Fibroblast of skin of left biceps (primary cell): Measurements from ENCODE around the gene PLSCR1.
"Not testable (repeated sequence)": the region's sequence is repeated elsewhere in the genome, so short reads cannot be mapped to it uniquely, and the experiment has no call there.

Source experiments
- DNase-seq, 2 experiments: peaks; one replicate each; pipeline ENCODE4 v3.0.0-alpha.2; 2013; ENCODE audit warnings: low read depth in 2 of 2

The PLSCR1 gene

GRCh38 chr3:146513386-146514051 is 30.9 kb downstream of the PLSCR1 start:
- DNase-seq, result no peak

DNA sequence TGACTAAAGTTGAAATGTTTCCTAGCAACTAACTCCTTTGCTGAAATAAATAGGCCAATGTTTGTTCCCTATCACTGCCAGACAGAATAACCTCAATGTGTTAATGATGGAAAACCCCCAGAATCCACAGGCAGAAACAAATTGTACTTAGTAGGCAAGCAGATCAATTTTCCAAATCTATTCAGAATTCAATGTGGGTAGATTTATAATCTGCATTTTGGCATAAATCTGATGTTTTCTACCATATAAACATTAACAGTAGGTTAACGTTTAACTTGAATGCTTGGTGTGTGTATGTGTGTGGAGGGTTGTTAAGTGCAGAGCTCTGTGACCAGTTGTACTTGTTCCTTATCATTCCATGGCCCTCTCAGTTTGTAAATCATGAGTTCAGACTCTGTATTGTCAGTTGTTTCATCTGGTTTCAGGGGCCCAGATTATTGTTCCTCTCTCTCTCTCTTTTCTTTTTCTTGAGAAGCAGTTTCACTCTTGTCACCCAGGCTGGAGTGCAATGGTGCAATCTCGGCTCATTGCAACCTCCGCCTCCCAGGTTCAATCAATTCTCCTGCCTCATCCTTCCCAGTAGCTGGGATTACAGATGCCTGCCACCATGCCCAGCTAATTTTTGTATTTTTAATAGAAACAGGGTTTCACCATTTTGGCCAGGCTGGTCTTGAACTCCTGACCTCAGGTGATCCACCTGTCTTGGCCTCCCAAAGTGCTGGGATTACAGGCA is 32.8 kb downstream of the PLSCR1 start:
- DNase-seq, result no peak

- no peak for DNase-seq
These were observed 36.9 kb downstream of the PLSCR1 start for GRCh38 chr3:146507331-146508120.

DNA sequence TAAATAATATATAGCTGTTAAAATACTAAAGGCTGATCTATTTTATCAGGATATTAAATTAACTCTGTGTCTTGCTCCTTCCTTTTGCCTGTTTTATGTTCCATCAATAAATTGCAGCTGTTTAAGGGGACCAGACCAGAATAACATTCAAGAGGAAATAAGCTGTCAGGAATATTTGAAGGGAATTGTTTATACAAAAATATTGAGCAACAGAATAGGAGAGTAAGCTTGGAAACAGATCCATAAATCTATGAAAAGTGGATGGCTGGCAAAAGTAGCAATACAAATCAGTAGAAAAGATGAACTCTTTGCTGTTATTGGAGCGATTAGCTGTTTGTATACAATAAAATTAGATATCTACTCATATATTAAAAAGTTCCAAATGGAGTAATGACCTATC is 38.9 kb downstream of the PLSCR1 start:
- DNase-seq, result no peak

GRCh38 chr3:146504498-146505197 is 39.8 kb downstream of the PLSCR1 start:
- no peak for DNase-seq

DNA sequence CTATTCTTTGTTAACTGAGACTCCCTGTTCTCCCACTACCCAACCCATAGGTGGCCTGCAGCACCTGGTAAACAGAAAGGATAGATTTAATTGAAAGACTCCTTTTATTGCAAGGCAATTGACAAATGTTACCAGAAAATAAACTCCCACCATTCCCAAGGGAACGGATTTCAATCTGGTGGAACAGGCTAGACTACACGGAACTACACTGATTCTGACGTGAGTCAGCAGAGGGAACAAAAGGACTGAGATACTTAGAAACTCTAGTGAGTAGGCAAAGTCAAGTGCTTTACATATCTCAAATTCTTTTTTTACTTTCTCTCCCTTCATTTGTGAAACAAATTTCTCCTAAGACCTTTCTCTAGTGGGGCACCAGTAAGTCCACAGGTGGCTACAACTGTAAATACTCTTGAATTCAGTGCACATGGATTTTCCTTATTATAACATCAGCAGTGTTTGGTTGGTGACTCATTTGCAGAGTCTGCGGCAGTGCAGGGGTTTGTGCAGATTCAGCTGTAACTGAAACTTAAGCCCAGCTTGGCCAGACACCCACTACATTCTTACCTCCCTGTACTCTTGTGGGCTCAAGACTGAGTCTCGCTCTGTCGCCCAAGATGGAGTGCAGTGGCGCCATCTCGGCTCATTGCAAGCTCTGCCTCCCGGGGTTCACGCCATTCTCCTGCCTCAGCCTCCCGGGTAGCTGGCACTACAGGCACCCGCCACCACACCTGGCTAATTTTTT is 40.8 kb downstream of the PLSCR1 start:
- peak; percentile 64 to 68 for DNase-seq

- no peak for DNase-seq
These were observed 41.4 kb downstream of the PLSCR1 start for GRCh38 chr3:146502887-146503460.

GRCh38 chr3:146501752-146502151 is 42.7 kb downstream of the PLSCR1 start:
- no peak for DNase-seq

DNA sequence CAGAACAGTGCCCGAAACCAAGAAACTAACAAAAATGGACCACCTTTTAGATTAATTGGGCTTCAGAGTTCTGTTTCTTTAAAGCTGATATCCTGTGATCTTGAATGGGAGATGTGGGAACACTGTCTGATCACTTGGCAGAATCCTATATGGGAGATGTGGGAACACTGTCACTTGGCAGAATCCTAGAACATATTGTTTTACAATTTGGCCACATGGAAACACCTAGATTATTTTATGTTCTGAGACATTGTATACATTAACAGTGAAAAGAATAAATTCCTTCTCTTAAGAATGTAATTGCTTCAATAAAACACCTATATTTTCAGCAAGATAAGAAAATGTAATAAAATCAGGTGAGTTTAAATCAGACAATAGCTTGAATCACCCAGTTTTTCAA is 44.7 kb downstream of the PLSCR1 start:
- no peak for DNase-seq

DNA sequence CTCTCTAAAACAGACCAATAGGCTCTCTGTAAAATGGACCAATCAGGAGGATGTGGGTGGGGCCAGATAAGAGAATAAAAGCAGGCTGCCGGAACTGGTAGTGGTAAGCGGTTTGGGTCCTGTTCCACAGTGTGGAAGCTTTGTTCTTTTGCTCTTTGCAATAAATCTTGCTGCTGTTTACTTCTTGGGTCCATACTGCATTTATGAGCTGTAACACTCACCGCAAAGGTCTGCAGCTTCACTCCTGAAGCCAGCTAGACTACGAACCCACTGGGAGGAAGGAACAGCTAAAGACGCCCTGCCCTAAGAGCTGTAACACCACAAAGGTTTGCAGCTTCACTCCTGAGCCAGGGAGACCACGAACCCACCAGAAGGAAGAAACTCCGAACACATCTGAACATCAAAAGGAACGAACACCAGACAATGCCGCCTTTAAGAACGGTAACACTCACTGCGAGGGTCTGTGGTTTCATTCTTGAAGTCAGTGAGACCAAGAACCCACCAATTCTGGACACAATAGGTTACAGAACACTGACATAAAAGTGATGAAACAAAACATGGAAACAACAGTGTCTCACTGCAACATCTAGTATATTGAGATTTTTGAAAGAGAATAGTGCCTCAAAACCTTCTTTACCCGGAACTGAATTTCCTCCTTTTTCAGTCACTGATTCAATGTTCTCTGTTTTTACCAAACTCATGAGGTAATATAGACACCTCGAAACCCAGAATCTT is 46.2 kb downstream of the PLSCR1 start:
- DNase-seq, result no peak

DNA sequence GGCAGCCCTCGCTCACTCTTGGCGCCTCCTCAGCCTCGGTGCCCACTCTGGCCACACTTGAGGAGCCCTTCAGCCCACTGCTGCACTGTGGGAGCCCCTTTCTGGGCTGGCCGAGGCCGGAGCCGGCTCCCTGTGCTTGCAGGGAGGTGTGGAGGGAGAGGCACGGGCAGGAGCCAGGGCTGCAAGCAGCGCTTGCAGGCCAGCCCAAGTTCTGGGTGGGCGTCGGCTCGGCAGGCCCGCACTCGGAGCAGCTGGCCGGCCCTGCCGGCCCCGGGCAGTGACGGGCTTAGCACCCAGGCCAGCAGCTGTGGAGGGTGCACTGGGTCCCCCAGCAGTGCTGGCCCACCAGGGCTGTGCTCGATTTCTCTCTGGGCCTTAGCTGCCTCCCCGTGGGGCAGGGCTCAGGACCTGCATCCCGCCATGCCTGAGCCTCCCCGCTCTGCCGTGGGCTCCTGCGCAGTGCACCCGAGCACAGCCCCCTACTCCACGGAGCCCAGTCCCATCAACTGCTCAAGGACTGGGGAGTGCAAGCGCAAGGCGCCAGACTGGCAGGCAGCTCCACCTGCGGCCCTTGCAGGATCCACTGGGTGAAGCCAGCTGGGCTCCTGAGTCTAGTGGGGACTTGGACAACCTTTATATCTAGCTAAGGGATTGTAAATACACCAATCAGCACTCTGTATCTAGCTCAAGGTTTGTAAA is 47.1 kb downstream of the PLSCR1 start:
- not testable (repeated sequence) for DNase-seq

- DNase-seq, result no peak
These were observed 47.7 kb downstream of the PLSCR1 start for GRCh38 chr3:146496726-146497125.

- peak in 1 of 2 experiments; percentile 23 for DNase-seq
These were observed 48.2 kb downstream of the PLSCR1 start for GRCh38 chr3:146496251-146496650.

GRCh38 chr3:146493761-146494160 is 50.6 kb downstream of the PLSCR1 start:
- no peak for DNase-seq

- DNase-seq, result peak; percentile 50 to 59
These were observed 51.2 kb downstream of the PLSCR1 start for GRCh38 chr3:146493221-146493620.

GRCh38 chr3:146491303-146491702 is 53.1 kb downstream of the PLSCR1 start:
- DNase-seq, result no peak

DNA sequence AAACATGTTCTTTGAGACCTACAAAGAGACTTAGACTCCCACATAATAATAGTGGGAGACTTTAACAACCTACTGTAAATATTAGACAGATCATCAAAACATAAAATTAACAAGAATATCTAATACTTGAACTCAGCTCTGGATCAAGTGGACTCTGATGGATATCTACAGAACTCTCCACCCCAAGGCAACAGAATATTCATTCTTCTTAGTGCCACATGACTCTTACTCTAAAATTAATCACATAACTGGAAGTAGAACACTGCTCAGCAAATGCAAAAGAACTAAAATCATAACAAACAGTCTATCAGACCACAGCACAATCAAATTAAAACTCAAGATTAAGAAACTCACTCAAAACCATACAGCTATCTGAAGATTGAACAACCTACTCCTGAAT is 59.1 kb downstream of the PLSCR1 start:
- no peak for DNase-seq

DNA sequence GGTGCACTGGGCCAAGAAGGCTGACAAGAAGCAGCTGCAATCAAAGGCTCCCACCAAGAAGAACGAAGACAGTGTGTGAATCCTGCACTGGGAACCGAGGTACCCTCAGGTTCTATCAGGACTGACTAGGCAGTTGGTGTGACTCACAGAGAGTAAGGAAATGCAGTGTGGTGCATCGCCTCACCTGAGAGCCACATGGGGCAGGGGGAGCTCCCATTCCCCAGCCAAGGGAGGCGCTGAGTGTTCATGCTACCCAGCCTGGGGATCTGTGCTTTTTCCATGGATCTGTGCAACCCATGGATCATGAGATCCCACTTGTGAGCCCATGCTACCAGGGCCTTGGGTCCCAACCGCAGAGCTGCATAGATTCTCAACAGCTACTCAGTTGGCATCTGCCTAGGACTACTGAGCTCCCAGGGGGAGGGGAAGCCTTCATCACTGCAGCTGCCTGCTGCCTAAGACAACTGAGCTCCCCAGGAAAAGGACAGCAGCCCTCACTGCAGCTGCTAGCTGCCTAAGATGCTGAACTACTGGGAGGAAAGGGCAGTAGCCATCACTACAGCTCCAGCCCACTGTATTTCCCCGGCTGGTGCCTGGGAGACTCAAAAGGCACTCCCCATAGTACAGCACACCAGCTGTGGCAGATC is 68.2 kb downstream of the PLSCR1 start:
- no peak for DNase-seq

- DNase-seq, result not testable (repeated sequence)
These were observed 69.4 kb downstream of the PLSCR1 start for GRCh38 chr3:146474976-146475375.
